Fibroblast of lung (primary cell): ENCODE data around the gene CNDP1.

Experiments used
- EZH2 ChIP-seq: IDR thresholded peaks from 2 replicates; pipeline ENCODE4 v1.5.1; 2012; ENCODE audit warnings: low read length, control low read depth, mild to moderate bottlenecking; ENCODE audit errors: missing control alignments
- TF ChIP-seq, protein P1 (sequence below), 2 donors: IDR thresholded peaks in 1 of 2; conservative IDR thresholded peaks in 1 of 2; 1 replicate in 1 of 2; 2 replicates in 1 of 2; pipeline ENCODE4 v1.5.1; 2011 to 2012; ENCODE audit warnings: low read length in 2 of 2, control low read depth in 1 of 2, inconsistent platforms in 1 of 2, low read depth in 1 of 2, mild to moderate bottlenecking in 1 of 2

DNA sequence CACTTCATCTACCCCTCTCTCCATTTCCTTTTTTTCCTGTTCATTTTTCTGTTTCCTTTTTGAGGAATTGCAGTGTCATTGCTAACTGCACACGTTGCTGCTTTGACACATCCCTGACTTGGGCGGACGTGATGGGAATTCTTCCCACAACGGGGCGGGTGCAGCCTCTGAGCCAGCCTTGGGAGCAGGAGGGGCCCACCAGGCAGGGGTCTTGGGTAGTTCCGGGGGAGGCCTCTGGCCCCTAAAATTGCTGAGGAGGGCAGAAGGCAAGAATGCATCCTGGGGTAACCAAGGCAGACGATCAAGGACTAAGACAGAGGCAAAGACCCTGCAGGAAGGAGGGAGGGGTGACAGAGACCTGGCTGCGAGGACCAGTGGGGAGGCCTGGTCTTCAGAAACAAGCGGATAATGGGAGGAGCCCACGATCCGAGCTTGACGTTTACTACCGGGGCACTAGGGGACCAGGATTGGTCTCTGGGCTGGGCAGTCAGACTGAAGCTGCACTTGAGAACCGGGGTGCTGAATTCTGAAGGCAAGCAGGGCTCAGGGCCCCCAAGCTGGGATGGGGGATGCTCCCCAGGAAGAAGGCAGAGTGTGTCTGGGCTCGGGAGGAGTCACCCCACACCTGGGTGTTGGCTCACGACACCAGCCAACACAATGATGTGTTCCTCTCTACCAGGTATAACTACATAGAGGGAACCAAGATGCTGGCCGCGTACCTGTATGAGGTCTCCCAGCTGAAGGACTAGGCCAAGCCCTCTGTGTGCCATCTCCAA lies 14.8 kb upstream of the CNDP1 start:
- TF ChIP-seq, protein P1, sequence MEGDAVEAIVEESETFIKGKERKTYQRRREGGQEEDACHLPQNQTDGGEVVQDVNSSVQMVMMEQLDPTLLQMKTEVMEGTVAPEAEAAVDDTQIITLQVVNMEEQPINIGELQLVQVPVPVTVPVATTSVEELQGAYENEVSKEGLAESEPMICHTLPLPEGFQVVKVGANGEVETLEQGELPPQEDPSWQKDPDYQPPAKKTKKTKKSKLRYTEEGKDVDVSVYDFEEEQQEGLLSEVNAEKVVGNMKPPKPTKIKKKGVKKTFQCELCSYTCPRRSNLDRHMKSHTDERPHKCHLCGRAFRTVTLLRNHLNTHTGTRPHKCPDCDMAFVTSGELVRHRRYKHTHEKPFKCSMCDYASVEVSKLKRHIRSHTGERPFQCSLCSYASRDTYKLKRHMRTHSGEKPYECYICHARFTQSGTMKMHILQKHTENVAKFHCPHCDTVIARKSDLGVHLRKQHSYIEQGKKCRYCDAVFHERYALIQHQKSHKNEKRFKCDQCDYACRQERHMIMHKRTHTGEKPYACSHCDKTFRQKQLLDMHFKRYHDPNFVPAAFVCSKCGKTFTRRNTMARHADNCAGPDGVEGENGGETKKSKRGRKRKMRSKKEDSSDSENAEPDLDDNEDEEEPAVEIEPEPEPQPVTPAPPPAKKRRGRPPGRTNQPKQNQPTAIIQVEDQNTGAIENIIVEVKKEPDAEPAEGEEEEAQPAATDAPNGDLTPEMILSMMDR (conservative IDR thresholded peaks at IDR 0.05 in 1 of 2, IDR thresholded peaks at IDR 0.05 in 1 of 2; ENCODE audit: low read depth in 1 of 2, low read length in 2 of 2), result no peak
- no peak for TF ChIP-seq EZH2
